Thyroid gland (tissue), 4 donors: ENCODE data around the gene RBMS1. TPM values are rescaled to one million over a fixed set of nuclear protein-coding genes. Genes with fewer than 3 reads are reported as not detected.

Experiments used
- DNase-seq, 2 donors: peaks; one replicate each; pipeline ENCODE4 v3.0.0-alpha.2; 2019
- H3K27ac ChIP-seq, 3 donors: fragments of 200-600 bp; sonication (generic); 1 replicate in 2 of 3; 2 replicates in 1 of 3; pipeline ENCODE4 v1.5.1; 2016 to 2019; ENCODE audit warnings: mild to moderate bottlenecking in 1 of 3, moderate library complexity in 1 of 3
- H3K27me3 ChIP-seq: fragments of 200-600 bp; sonication (generic); one replicate; pipeline ENCODE4 v1.5.1; 2019
- H3K36me3 ChIP-seq, 2 donors: fragments of 200-600 bp; sonication (generic); one replicate each; pipeline ENCODE4 v1.5.1; 2016 to 2019
- H3K4me1 ChIP-seq, 2 donors: fragments of 200-600 bp; sonication (generic); one replicate each; pipeline ENCODE4 v1.5.1; 2017 to 2019
- H3K4me3 ChIP-seq, 3 donors: fragments of 200-600 bp; sonication (generic); replicated peaks in 1 of 3; 1 replicate in 2 of 3; 2 replicates in 1 of 3; pipeline ENCODE4 v1.5.1; 2016; ENCODE audit warnings: mild to moderate bottlenecking in 1 of 3
- H3K9me3 ChIP-seq: fragments of 200-600 bp; sonication (generic); one replicate; pipeline ENCODE4 v1.5.1; 2017
- CTCF ChIP-seq, 6 experiments: fragments of 200-600 bp in 3 of 6; fragments of 450-650 bp in 3 of 6; sonication (generic) in 3 of 6; IDR thresholded peaks; one replicate each; pipeline ENCODE4 v1.5.1; 2016 to 2019; ENCODE audit warnings: antibody characterized with exemption in 6 of 6, mild to moderate bottlenecking in 2 of 6, inconsistent platforms in 1 of 6, moderate library complexity in 1 of 6
- POLR2A ChIP-seq, 2 donors: fragments of 450-650 bp; IDR thresholded peaks; one replicate each; pipeline ENCODE4 v1.6.1; 2017; ENCODE audit warnings: antibody characterized with exemption in 2 of 2, mild to moderate bottlenecking in 2 of 2, moderate library complexity in 1 of 2
- WGBS, 2 donors: methylation state at CpG; one replicate each; pipeline ENCODE4 v1.1.5; 2017; 5-methylcytosine and 5-hydroxymethylcytosine counted together
- intact Hi-C: fragments of 100-400 bp; cut with DNase I; formaldehyde crosslinking; loops from one replicate; pipeline ENCODE4 v1.15.1; 2023
- total RNA-seq, 4 donors: library from RNA; depleted of rRNA; stranded (reverse); fragments of >200 nt; gene quantifications; one replicate each; pipeline ENCODE4 v1.2.3, GENCODE V29; 2016

RBMS1 gene
- total RNA-seq, 4 donors from 2014 or later: 50.9 to 80.1 (median 69.0) TPM

DNA sequence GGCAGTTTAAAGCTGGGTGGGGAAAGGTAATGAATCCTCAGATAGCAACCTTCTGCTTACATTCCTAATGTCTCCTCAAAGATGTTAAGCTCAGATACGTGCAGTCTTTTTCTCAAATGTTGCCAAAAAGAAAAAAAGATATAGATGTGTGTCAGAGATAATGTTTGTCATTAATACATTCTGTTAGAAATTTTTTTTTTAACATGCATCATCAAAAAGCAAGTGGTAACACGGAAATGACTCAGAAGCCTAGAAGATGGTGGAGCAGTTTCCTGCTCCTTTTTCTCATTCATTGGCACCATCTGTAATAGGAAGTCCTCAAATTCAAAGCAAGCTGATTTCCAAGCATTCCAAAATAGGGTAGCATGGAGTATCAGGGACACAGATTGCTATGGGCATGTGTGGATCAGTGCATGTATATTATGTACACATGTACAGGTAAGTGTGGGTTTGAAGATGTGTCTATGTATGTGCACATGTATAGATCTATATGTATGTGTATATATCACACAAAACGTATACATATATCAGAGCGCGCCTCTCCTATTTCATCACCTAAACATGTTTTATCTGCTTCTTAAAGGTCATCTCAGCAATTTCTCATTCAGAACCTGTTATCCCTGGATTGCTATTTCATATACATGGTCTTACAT, 213.7 kb downstream of the RBMS1 start:
- H3K4me1 ChIP-seq: peaks cover 0 to 6% of the 10 kb centered on the region in 2 donors
- no peak for DNase-seq
- H3K4me3 ChIP-seq: no peak overlapping the region
- no peaks in the 10 kb centered on the region for H3K27me3 ChIP-seq
- WGBS, 2 donors: 85 to 87% methylated on average over 5 of the region's 5 CpGs
- peaks cover 25 to 26% of the 10 kb centered on the region in 2 donors for H3K36me3 ChIP-seq
- no peak overlapping the region for H3K27ac ChIP-seq
- intact Hi-C loops: no loop called here
- H3K9me3 ChIP-seq: no peaks in the 10 kb centered on the region
- no peak for TF ChIP-seq POLR2A (IDR thresholded peaks at IDR 0.05)
- no peak for TF ChIP-seq CTCF (IDR thresholded peaks at IDR 0.05)

GRCh38 chr2:160278879-160279177, 214.8 kb downstream of the RBMS1 start:
- Histone ChIP-seq H3K4me3 (no peak overlapping the region), H3K36me3 (peaks cover 18 to 19% of the 10 kb centered on the region in 2 donors), H3K27me3 (no peaks in the 10 kb centered on the region), H3K9me3 (no peaks in the 10 kb centered on the region), H3K27ac (no peak overlapping the region), H3K4me1 (peaks cover 0 to 6% of the 10 kb centered on the region in 2 donors)
- TF ChIP-seq POLR2A (IDR thresholded peaks at IDR 0.05) (no peak), CTCF (IDR thresholded peaks at IDR 0.05) (peak in 4 of 6 experiments; percentile 31 to 48 (median 37))
- 29 to 38% methylated on average over 2 of the region's 2 CpGs for WGBS, 2 donors
- no peak for DNase-seq
- intact Hi-C loops: no loop called here

- Histone ChIP-seq H3K4me1 (peaks cover 0 to 6% of the 10 kb centered on the region in 2 donors), H3K36me3 (peaks cover 18 to 19% of the 10 kb centered on the region in 2 donors), H3K27me3 (no peaks in the 10 kb centered on the region), H3K4me3 (no peak overlapping the region), H3K9me3 (no peaks in the 10 kb centered on the region), H3K27ac (peak overlapping the region in 1 of 3 donors; percentile 5)
- TF ChIP-seq CTCF (IDR thresholded peaks at IDR 0.05): no peak
- no peak for DNase-seq
- 85 to 87% methylated on average over 9 of the region's 9 CpGs for WGBS, 2 donors
- intact Hi-C loops: no loop called here
Observed at GRCh38 chr2:160278101-160278878, 215.3 kb downstream of the RBMS1 start.

DNA sequence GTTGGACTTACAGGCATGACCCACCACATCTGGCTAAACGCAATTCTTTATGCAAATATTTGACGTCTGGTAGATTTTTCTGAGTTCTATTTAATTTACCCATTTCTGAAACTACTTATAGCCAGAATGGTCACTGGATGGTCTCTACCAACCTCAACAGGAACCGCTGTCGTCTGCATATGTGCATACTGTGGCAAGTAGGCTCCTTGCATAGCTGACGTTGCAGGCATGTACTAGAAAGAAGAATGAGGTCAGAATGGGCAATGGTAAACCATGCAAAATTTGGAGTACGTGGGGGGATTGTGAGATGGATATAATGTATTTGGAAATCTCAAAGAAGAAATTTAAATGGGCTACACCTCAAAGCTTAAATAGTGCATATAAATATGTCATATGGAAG, 216.5 kb downstream of the RBMS1 start:
- no peak overlapping the region for H3K4me3 ChIP-seq
- H3K9me3 ChIP-seq: no peaks in the 10 kb centered on the region
- 95% methylated on average over 6 of the region's 6 CpGs for WGBS, 2 donors
- no peaks in the 10 kb centered on the region for H3K27me3 ChIP-seq
- no peak overlapping the region for H3K27ac ChIP-seq
- no peak for TF ChIP-seq POLR2A (IDR thresholded peaks at IDR 0.05)
- TF ChIP-seq CTCF (IDR thresholded peaks at IDR 0.05): no peak
- intact Hi-C loops: no loop called here
- peaks cover 0 to 6% of the 10 kb centered on the region in 2 donors for H3K4me1 ChIP-seq
- DNase-seq: no peak
- peaks cover 18 to 19% of the 10 kb centered on the region in 2 donors for H3K36me3 ChIP-seq

GRCh38 chr2:160275656-160276055, 218.0 kb downstream of the RBMS1 start:
- Histone ChIP-seq H3K27me3 (no peaks in the 10 kb centered on the region), H3K4me1 (peaks cover 10 to 14% of the 10 kb centered on the region in 2 donors), H3K4me3 (no peak overlapping the region), H3K36me3 (peaks cover 18 to 19% of the 10 kb centered on the region in 2 donors), H3K9me3 (no peaks in the 10 kb centered on the region), H3K27ac (no peak overlapping the region)
- no peak for TF ChIP-seq CTCF (IDR thresholded peaks at IDR 0.05)
- no peak for TF ChIP-seq POLR2A (IDR thresholded peaks at IDR 0.05)
- 91 to 92% methylated on average over 3 of the region's 3 CpGs for WGBS, 2 donors
- intact Hi-C loops: no loop called here
- no peak for DNase-seq
